Measurements from ENCODE around the gene IZUMO4.

DNA sequence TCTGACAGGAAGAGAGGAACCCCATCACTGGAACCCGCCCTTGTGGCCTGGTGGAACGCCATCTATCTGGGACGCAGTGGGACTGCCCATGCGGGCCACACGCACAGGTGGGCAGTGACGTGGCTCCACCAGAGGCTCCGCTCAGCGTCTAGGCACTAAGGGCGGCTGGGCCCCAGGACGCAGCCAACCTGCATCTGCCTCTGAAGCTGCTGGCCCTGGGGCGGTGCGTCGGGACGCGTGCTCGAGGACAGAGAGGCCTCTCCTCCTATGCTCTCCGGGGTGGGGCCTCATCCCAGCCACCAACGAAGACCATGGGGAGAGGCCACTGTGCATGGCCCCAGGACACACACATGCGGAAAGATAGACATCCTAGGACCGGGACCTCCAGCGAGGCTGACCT lies 18.1 kb downstream of the IZUMO4 start:
- no peak for TF ChIP-seq GATA2 (IDR thresholded peaks at IDR 0.05; ENCODE audit: low read depth, low read length)
- TF ChIP-seq GATA3 (IDR thresholded peaks at IDR 0.05; ENCODE audit: low read depth, low read length) = no peak

Measured in SH-SY5Y (cell line).